A673 (cell line): Measurements from ENCODE around the gene CDKN2B-AS1. TPM values are rescaled to one million over a fixed set of nuclear protein-coding genes. Genes with fewer than 3 reads are reported as not detected.

Source experiments
- BruUV-seq: library from RNA; stranded (reverse); fragments of 400-500 nt; replicated peaks from 2 replicates; lab custom pipeline; 2021; lab: Mats Ljungman, UMichigan
- CTCF ChIA-PET: fragments of 300-600 bp; sonication (Branson Sonifier 250); formaldehyde crosslinking; loops from one replicate; lab custom pipeline; 2022; ENCODE audit warnings: antibody characterized with exemption; lab: Charles Lee
- POLR2A ChIA-PET: fragments of 300-600 bp; sonication (Branson Sonifier 250); formaldehyde crosslinking; loops from one replicate; lab custom pipeline; 2022; ENCODE audit warnings: antibody characterized with exemption; ENCODE audit not compliant: low non-redundant PET; lab: Charles Lee
- DNase-seq: peaks from one replicate; pipeline ENCODE4 v3.0.0-alpha.2; 2015; ENCODE audit warnings: low spot score
- H3K27ac ChIP-seq: fragments of 200-600 bp; sonication (generic); 2 replicates; pipeline ENCODE4 v1.5.1; 2016; ENCODE audit warnings: mixed run types, low read depth, mild to moderate bottlenecking, mixed read lengths, antibody characterized with exemption, low read length; ENCODE audit not compliant: poor library complexity, severe bottlenecking
- H3K27me3 ChIP-seq: fragments of 200-600 bp; sonication (generic); replicated peaks from 2 replicates; pipeline ENCODE4 v1.6.1; 2017; ENCODE audit warnings: mixed run types, low read depth, mild to moderate bottlenecking, mixed read lengths, antibody characterized with exemption, low read length; ENCODE audit not compliant: insufficient read depth, poor library complexity
- H3K36me3 ChIP-seq: fragments of 200-600 bp; sonication (generic); 2 replicates; pipeline ENCODE4 v1.6.1; 2016; ENCODE audit warnings: mixed run types, mild to moderate bottlenecking, mixed read lengths, antibody characterized with exemption, low read length; ENCODE audit not compliant: insufficient read depth, poor library complexity, severe bottlenecking
- H3K4me1 ChIP-seq: fragments of 200-600 bp; sonication (generic); 2 replicates; pipeline ENCODE4 v1.6.1; 2017; ENCODE audit warnings: mixed run types, mild to moderate bottlenecking, mixed read lengths, antibody characterized with exemption, low read length; ENCODE audit not compliant: insufficient read depth, poor library complexity, severe bottlenecking
- H3K4me3 ChIP-seq: fragments of 200-600 bp; sonication (generic); 2 replicates; pipeline ENCODE4 v1.5.1; 2016; ENCODE audit warnings: low read depth, mixed run types, mild to moderate bottlenecking, mixed read lengths, low read length; ENCODE audit not compliant: poor library complexity, severe bottlenecking
- H3K9me3 ChIP-seq: fragments of 200-600 bp; sonication (generic); 2 replicates; pipeline ENCODE4 v1.6.1; 2016; ENCODE audit warnings: mixed run types, low read depth, mild to moderate bottlenecking, mixed read lengths, antibody characterized with exemption, low read length; ENCODE audit not compliant: poor library complexity, severe bottlenecking
- CTCF ChIP-seq: fragments of 300-800, 200-600 bp; sonication (generic); conservative IDR thresholded peaks from 2 replicates; pipeline ENCODE4 v1.5.1; 2017; ENCODE audit warnings: low read depth, mild to moderate bottlenecking, antibody characterized with exemption, low read length, moderate library complexity, mixed read lengths
- EZH2 ChIP-seq: fragments of 200-600 bp; sonication (generic); IDR thresholded peaks from 2 replicates; pipeline ENCODE4 v1.6.1; 2017; ENCODE audit warnings: borderline replicate concordance, low read depth, mild to moderate bottlenecking, mixed read lengths, antibody characterized with exemption, low read length; ENCODE audit not compliant: poor library complexity, severe bottlenecking
- intact Hi-C: fragments of 100-400 bp; cut with micrococcal nuclease; formaldehyde crosslinking; loops from one replicate; pipeline ENCODE4 v1.10.0; 2022; ENCODE audit not compliant: unreplicated experiment
- total RNA-seq: library from RNA; stranded (reverse); gene quantifications from 2 replicates; pipeline ENCODE4 v1.2.3, GENCODE V29; 2021

CDKN2B-AS1 gene
- total RNA-seq, 1 experiment from 2014 or later: not detected

- BruUV-seq: no TSS peak
- ChIA-PET POLR2A (no interaction called here), CTCF (no interaction called here)
- no peak for DNase-seq
- Histone ChIP-seq H3K4me1 (no peaks in the 10 kb centered on the region), H3K4me3 (no peak overlapping the region), H3K36me3 (no peaks in the 10 kb centered on the region), H3K27me3 (no peaks in the 10 kb centered on the region), H3K27ac (no peak overlapping the region), H3K9me3 (no peaks in the 10 kb centered on the region)
- intact Hi-C loops: no loop called here
- TF ChIP-seq EZH2 (no peak), CTCF (no peak)
These were observed 545 bp downstream of the CDKN2B-AS1 start for GRCh38 chr9:21995006-21995665.

- intact Hi-C loops: no loop called here
- ChIA-PET CTCF (no interaction called here), POLR2A (no interaction called here)
- H3K4me3 ChIP-seq: no peak overlapping the region
- no peaks in the 10 kb centered on the region for H3K27me3 ChIP-seq
- TF ChIP-seq EZH2 (no peak), CTCF (no peak)
- no peak overlapping the region for H3K27ac ChIP-seq
- DNase-seq: no peak
- no peaks in the 10 kb centered on the region for H3K9me3 ChIP-seq
- H3K36me3 ChIP-seq: no peaks in the 10 kb centered on the region
- BruUV-seq: no TSS peak
- H3K4me1 ChIP-seq: no peaks in the 10 kb centered on the region
These were observed 1.2 kb downstream of the CDKN2B-AS1 start for GRCh38 chr9:21995666-21996398.

- Histone ChIP-seq H3K4me3 (no peak overlapping the region), H3K4me1 (no peaks in the 10 kb centered on the region), H3K36me3 (no peaks in the 10 kb centered on the region), H3K27ac (no peak overlapping the region), H3K9me3 (no peaks in the 10 kb centered on the region), H3K27me3 (no peaks in the 10 kb centered on the region)
- no peak for DNase-seq
- ChIA-PET POLR2A (no interaction called here), CTCF (no interaction called here)
- TF ChIP-seq CTCF (no peak), EZH2 (no peak)
- BruUV-seq: no TSS peak
- intact Hi-C loops: no loop called here
These were observed 1.8 kb downstream of the CDKN2B-AS1 start for GRCh38 chr9:21996438-21996837.
